ENCODE results near the gene PEAK1.

Gene PEAK1

DNA sequence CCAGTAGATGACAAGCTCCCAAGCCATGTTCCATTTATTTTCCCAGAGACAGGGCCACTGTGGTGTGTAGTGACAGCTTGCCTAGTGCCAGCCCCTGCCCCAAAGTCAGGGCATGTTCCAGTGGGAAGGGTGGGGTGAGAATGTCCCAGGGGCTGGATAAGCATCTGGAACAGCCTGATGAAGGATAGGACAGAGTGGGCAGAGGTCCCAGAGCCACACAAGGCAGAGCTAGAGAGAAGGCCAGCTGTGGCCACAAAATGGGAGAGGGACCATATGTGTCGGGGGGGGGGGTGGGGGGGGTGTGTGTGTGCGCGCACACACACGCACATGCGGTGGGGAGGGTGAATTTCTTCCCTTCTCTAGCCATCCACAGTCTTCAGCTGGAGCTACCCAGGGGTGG is 322.0 kb downstream of the PEAK1 start:
- no peak for DNase-seq (ENCODE audit: low read depth, low spot score)

DNA sequence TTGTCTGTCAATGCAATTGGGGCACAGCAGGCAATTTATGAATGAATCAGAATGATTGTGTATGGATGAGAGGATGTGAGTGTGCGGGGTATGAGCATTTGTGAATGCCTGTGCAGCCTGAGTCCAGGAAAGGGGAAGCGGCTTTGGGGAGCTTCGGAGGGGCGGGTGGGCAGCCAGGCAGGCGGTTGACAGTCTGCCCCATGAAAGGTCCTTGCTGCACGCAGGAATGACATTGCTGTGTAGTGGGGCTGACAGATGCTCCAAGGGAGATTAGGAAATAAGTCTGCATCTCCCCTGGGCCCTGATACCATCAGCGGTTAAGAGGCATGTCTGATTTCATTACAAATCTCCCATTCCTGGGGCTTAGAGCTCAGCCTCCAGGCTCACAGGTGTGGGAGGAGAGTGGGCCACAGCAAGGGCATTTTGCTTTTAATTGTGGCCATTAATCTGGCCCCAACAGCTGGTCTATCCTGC is 322.6 kb downstream of the PEAK1 start:
- no peak for DNase-seq (ENCODE audit: low read depth, low spot score)

DNA sequence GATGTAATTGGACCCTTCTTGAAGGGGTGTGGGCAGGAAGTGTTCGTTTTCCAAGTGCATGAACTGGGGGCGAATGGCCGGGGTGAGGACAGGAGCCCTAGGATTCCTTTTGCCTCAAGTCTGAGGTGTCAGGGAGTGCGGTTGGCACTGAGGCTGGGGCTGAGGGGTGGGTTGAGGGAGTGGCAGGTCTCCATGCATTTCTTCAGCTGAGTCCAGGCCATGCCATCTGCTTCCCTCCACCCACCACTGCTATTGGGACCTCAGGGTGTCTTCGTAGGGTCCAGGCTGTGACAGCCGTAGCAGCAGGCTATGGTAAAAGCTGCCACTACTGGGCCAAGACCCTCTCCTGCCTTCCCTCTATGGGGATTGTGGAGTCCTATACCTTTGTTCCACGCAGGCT is 323.4 kb downstream of the PEAK1 start:
- DNase-seq (ENCODE audit: low read depth, low spot score), result no peak

DNA sequence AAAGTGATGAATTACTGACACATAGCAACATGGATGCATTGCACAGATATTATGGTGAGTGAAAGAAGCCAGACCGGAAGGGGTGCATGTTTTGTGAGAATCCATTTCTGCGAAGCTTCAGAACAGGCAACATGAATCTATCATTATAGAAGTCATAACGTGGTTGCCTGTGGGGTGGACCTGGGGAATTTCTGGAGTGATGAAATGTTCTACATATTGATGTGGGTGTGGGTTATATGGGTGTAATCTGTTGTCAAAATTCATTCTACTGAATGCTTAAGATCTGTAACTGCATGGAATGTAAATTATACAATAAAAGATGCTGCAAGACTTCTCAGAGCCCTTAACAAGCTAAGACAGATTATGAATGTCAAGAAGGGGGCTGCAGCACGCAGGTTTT is 323.8 kb downstream of the PEAK1 start:
- no peak for DNase-seq (ENCODE audit: low read depth, low spot score)

DNA sequence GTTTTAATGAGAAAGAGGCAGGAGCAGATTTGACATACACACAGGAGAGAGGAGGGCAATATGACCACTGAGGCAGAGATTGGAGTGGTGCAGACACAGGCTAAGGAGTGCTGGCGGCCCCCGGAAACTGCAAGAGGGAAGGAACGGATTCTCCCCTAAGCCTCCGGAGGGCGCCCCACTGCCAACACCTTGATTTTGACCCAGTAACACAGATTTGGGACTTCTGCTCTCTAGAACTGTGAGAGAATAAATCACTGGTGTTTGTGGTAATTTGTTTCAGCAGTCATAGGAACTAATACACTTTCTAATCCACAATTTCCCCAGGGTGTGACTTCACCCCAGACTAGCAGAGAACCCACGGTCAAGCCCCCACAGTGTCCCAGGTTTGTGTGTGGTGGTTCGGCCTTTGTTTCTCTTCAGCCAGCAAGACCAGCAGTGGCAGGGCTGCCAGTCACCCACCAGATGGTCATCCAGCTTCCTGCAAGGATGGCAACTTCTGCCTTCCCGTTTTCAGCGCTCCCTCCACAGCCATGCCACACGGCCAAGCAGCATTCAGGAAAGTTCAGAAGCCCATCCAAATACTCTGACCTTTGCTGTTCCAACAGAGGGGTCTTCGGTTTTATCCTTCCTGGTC is 325.4 kb downstream of the PEAK1 start:
- DNase-seq (ENCODE audit: low read depth, low spot score), result peak; percentile 19

DNA sequence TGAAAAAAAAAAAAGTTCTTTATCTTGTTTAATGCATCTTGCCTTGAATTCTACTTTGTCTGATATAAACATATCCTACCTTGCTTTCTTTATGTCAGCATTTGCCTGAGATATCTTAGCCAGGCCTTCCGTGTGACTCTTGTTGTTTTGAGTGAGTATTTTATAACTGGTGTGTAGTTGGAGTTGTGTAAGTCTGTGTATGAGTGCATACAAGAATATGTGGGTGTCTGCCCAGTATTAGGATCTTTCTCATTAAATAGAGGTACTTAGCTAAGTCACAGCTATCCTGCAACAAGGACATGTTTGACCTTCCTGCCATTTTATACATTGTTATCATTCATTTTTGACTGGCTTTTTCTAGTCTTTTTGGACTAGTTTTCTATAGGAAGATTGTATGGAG is 326.5 kb downstream of the PEAK1 start:
- DNase-seq (ENCODE audit: low read depth, low spot score), result no peak

DNA sequence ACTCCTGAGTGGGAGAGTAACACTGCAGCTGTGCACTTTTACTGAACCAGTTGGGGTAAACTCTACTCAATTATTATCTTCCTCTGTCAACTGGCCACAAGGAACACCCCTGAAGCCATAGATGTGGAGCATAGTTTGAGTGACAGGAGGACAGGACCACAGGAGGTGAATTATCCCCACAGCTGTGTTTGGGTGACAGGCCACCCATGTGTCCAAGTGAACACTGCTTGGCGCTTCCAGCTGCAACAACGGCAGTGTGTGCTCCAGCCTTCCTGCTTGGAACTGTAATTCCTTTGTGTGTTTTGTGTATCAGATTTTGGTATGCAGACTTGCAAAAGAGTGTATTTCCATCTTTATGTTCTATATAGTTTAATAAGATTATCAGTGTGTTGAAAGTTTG is 328.8 kb downstream of the PEAK1 start:
- no peak for DNase-seq (ENCODE audit: low read depth, low spot score)

DNA sequence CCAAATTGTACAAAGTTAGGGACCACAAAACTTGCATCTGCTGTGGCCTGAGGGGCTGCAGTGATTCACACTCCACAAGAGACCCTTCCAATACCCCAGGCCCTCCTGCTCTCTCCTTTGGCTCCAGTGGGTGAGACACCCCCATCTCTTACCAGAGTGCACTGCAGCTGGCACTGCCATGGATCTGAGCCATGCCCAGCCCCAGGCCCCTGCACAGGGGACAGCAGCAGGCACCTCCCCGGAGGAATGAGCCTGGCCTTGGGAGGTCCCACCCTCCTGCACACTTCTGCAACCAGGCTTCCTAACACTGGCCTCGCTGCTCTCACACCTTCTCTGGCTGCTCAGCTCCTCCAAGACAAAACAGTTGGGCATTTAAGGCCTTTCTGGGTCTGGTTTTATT is 332.7 kb downstream of the PEAK1 start:
- no peak for DNase-seq (ENCODE audit: low read depth, low spot score)

DNA sequence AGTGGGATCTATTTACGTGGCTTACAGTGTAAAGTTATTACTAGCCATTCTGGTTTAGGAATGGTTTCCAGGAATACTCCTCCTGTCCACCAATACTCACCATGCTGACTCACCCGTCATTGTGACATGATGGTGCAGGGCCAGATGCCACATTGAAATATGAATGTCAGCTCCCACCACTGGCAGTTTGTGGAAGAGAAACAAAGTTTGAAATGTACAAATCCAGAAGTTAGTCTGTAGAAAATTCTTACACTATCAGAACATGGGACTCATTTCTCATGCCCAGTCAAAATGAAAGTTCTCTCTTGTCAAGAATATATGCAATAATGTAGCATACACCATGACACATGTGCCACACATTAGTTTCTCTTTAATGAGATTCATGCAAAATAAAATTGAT is 334.6 kb downstream of the PEAK1 start:
- DNase-seq (ENCODE audit: low read depth, low spot score), result no peak

DNA sequence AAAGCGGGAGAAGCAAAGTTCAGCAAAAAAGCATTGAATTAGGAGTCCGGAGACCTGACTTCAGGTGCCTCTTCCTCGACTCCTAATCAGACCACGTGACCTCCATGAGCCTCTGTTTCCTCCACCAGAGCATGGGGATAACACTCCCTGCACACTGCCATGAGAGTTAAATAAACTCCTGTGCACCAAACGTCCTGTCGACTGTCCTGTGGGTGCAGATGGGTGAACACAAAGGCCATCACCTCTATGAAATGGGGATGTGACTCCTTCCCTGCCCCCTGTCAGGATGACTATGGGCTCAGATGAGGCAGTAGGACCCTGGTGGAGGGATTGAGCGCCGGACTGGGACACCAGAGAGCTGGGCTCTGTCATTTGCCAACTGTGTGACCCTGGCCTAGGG is 335.5 kb downstream of the PEAK1 start:
- DNase-seq (ENCODE audit: low read depth, low spot score), result no peak

DNA sequence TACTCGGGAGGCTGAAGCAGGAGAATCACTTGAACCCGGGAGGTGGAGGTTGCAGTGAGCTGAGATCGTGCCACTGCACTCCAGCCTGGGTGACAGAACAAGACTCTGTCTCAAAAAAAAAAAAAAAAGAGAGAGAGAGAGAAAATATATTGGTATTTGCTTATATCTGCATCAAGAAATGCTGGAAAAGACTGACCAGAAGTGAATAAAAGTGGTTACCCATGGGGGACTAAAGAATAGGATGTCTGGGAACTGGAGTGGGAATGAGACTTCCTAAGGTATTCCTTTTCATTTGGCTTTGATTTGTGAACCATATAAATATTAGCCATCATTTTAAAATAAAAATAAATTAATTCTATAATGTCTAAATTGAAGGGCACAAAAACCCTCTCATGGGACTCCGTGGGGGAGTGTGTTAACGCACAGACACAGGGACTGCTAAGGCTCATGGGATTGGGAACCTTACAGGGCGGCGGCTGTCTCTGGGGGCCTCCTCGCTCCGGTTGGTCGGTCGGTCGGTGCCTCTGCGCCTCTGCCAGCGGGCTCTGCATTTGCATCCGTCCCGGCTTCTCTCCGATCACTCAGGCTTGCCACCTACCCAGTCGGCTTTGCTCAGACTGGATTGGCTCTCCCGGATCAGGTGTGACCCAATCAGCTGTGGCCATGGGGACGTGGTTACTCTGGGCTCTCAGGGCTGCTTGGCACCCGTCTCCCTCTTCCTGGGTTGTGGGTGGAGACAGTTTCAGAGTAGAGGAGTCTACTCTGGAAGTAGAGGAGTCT is 336.3 kb downstream of the PEAK1 start:
- DNase-seq (ENCODE audit: low read depth, low spot score), result peak; percentile 70

DNA sequence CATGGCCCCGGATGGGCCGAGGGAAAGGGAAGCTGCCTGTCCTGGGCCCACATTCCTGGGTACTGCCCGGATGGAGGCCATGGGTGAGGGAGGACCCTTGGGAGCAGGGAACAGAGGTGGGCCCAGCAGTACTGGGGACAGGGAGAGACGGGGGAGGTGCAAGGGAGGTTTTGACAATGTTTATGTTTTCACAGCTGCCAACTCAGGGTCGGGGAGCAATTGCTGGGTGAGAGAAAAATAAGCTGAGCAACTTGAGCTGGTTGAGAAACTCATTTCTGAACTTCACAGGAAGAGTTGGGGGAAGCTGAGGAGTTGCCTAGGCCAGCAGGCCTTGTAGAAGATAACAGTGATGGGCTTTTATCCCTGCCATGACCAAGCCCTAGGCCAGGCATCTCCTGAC is 337.9 kb downstream of the PEAK1 start:
- DNase-seq (ENCODE audit: low read depth, low spot score), result no peak

DNA sequence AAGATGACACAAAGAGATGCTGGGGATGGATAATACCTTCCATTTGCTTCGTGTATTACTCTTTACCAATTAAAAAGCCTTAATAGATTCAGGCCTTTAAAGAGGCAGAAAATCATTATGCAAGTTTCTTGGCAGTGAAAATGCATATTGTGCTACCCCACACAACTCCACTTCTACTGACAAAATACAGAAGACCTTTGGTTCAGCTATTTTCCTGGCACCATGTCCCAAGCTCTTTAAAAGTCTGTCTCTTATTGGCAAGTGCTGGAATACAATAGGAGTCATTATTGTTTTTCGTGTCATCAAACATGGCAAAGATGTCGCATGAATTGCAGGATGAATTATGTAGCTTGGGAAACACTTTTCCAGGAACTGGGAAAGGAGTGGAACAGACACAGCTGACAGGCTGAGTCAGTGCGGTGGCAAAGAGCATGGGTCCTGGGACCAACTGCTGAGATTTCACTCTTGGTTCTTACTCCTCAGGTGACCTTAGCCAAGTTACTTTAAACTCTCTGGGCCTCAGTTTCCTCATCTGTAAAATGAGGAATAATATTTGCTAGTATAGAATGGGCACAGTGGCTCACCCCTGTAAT is 343.5 kb downstream of the PEAK1 start:
- DNase-seq (ENCODE audit: low read depth, low spot score), result no peak

DNA sequence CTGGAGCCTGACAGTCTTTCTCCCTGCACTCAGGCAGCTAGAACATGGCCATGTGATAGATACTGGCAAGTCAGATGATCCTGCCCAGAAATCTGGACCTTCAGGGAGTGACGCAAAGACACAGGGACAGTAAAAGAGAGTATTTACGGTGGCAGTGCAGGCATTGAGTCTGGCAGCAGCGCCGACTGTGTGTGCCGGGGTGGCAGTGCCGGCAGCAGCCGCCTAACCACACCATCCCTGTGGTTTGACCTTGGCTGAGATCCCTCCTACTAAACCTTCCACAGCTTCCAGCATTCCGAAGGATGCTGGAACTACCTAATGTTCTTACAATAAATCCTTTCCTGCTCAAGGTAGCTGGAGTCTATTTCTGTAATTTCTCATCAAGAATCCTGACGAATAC is 344.4 kb downstream of the PEAK1 start:
- DNase-seq (ENCODE audit: low read depth, low spot score), result no peak

DNA sequence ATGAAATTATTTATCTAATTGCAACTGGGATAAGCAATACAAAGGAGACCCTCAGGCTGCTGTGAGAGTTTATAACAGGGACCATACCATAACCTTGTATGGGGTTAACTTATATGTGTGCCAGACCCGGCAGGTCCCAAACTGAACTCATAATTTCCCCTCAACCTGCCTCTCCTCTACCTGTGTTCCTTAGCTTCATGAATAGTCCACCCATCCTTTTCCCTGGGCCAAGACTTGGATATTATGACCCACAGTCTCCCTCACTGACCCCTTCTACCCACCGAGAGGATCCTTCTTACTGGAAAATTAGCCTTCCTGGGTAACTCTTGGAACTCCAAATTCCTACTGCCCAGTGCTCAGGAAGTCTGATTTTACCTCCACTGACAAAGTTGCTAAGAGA is 345.6 kb downstream of the PEAK1 start:
- no peak for DNase-seq (ENCODE audit: low read depth, low spot score)

DNA sequence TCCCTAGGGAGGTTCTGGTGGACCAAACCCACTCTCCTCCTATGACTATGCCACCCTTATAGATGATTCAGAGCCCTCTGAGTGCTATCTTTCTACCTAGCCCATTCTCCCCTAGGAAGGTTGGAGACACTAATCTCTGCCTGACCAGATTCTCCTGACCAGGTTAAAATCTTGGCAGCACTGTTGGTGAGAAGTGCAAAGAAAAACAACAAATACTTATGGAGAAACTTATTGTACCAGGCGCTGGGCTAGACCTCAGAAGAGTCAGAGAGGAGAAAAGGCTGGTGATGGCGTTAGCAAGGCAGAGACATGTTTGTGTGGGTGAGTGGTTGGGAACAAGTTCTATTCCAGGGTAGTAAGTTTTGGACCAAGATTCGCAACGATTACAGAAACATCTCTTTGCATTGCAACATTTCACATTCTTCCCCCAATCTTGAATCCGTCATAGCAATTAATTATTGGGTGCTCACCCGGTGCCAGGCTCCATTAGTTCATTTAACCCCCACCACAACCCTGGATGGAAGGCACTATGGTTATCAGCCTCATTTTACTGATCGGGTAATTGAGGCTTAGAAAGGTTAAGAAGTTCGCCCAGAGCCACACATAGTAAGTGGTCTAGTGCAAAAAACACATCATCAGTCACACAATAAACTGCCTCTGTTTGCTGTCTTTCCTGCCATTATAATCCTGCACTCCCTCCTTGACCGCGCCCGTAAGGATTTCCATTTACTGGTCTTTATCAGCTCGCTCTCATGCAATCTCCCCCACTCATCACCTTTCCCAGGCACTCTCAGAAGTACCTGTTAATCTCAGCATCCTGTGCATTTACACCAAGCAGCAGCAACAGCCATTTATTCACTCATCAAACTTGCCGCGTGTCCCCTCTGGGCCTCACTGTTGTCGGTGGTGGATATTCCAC is 348.3 kb downstream of the PEAK1 start:
- no peak for DNase-seq (ENCODE audit: low read depth, low spot score)

DNA sequence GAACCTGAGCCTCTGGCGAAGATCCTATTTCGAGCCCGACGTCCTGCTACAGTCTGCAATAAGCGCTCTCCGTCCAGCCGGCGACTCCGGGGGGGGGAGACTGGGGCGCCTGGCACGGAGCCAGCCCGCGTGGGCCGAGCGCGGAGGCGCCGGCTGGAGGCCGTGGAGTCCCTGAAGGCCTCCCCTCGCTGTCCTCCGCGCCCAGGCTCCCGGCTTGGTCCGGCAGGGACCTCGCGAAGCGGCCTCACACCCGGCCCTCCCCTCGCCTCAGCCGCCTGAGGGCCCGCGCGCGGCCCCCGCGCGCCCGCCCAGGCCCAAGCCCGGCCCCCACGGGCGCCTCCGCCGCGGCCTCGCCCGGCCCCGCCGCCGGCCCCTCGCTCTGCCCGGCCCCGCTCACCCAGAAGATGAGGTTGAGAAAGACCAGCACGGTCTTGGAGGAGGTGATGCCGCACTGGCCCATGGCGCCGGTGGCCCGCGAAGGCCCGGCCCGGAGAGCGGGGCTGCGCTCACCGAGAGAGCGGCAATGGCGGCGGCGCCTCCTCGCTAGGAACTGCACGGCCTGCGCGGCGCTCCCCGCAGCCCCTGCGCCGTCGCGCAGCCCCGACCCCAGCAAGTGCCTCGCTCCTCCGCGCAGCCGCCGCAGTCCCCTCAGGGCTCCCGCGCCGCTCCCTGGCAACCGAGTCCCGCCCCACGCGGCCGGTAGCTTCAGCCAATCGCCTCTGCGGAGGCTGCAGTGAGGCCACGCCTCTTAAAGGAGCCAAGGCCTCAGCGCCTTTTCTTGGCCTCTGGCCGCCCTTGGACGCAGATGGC is 349.2 kb downstream of the PEAK1 start, which contains the start of gene TSPAN3:
Gene TSPAN3, minus strand, starts transcription at position 615 of the 810 bp plus-strand sequence. Its CDS starts 155 bp downstream, at position 460.
- peak; percentile 95 for DNase-seq (ENCODE audit: low read depth, low spot score)

DNA sequence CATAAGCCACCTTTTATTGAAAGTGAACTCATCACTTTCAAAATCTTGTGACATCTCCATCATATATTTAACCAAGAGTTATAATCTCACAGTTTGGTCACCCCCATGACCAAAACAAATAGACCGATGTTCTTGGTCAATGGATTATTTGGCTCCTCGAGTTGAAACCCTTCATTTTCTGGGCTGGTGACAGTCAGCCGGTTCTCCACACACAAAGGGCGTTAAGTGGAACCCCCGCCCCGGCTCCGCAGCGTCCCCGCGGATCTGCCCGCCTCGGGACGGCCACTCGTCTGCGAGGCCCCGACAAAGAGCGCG is 349.8 kb downstream of the PEAK1 start:
- DNase-seq (ENCODE audit: low read depth, low spot score), result no peak

DNA sequence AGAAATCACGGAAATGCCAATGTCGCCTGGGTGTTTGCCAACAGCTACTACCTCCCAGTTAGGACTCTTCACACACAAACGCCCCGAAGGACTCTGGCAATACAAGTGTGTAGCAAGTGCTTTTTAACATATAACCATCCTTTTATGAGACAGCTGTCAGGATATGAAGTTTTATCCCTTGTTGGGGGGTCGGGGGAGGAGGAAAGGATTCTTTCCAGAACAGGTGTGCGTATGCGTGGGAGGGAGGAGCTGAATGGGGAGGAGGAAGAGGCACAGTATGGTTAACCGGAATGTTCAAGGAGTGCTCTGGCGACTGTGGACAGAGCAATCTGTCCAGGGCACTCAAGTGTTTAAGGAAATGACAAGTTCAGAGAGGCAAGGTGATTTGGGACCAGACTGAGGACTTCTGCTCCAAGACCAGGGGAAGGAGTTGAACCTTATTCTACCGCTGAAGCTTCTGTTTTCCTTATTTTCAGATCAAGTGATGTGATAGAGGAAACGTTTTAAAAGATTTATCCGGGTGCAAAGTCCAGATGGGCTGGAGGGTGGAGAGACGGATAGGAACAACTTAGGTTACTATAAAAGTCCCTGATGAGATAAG is 350.3 kb downstream of the PEAK1 start:
- no peak for DNase-seq (ENCODE audit: low read depth, low spot score)

DNA sequence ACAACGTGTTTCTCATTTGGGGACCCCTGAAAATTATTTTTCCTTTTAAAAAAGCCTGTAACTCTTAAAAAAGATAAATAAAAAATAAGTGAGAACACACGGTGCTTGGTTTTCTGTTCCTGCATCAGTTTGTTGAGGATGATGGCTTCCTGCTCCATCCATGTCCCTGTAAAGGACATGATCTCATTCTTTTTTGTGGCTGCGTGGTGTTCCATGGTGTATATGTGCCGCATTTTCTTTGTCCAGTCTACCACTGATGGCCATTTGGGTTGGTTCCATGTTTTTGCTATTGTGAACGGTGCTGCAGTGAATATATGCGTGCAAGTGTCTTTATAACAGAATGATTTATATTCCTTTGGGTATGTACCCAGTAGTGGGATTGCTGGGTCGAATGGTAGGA is 351.3 kb downstream of the PEAK1 start:
- DNase-seq (ENCODE audit: low read depth, low spot score), result no peak

Measured in ELF-1 (cell line).